ENCODE results near the gene ACCSL.

ACCSL gene

GRCh38 chr11:44006917-44007361, 40.8 kb upstream of the ACCSL start:
- Histone ChIP-seq H3K36me3 (ENCODE audit: insufficient read depth) (no peaks in the 10 kb centered on the region), H3K79me2 (ENCODE audit: insufficient read depth, low read depth) (no peaks in the 10 kb centered on the region), H2AFZ (ENCODE audit: low read depth) (no peak overlapping the region), H3K27me3 (ENCODE audit: insufficient read depth, low read depth) (no peaks in the 10 kb centered on the region), H3K4me3 (IDR thresholded peaks at IDR 0.05; ENCODE audit: insufficient read depth, low read depth, low read length) (no peak overlapping the region), H3K4me1 (ENCODE audit: low read depth, poor library complexity, severe bottlenecking) (no peaks in the 10 kb centered on the region), H3K9ac (no peak overlapping the region), H3K27ac (no peak overlapping the region), H3K4me2 (no peak overlapping the region), H4K20me1 (ENCODE audit: insufficient read depth) (no peaks in the 10 kb centered on the region)
- TF ChIP-seq CTCF (conservative IDR thresholded peaks at IDR 0.05; ENCODE audit: low read depth, low read length) = no peak

GRCh38 chr11:44007481-44008087, 40.2 kb upstream of the ACCSL start:
- TF ChIP-seq CTCF (conservative IDR thresholded peaks at IDR 0.05; ENCODE audit: low read depth, low read length) = no peak
- Histone ChIP-seq H3K4me1 (ENCODE audit: low read depth, poor library complexity, severe bottlenecking) (no peaks in the 10 kb centered on the region), H4K20me1 (ENCODE audit: insufficient read depth) (no peaks in the 10 kb centered on the region), H2AFZ (ENCODE audit: low read depth) (no peak overlapping the region), H3K27ac (no peak overlapping the region), H3K79me2 (ENCODE audit: insufficient read depth, low read depth) (no peaks in the 10 kb centered on the region), H3K36me3 (ENCODE audit: insufficient read depth) (no peaks in the 10 kb centered on the region), H3K4me3 (IDR thresholded peaks at IDR 0.05; ENCODE audit: insufficient read depth, low read depth, low read length) (no peak overlapping the region), H3K4me2 (no peak overlapping the region), H3K27me3 (ENCODE audit: insufficient read depth, low read depth) (no peaks in the 10 kb centered on the region), H3K9ac (no peak overlapping the region)

GRCh38 chr11:44008088-44008501, 39.7 kb upstream of the ACCSL start:
- Histone ChIP-seq H3K79me2 (ENCODE audit: insufficient read depth, low read depth) (no peaks in the 10 kb centered on the region), H2AFZ (ENCODE audit: low read depth) (no peak overlapping the region), H3K4me3 (IDR thresholded peaks at IDR 0.05; ENCODE audit: insufficient read depth, low read depth, low read length) (no peak overlapping the region), H3K27me3 (ENCODE audit: insufficient read depth, low read depth) (no peaks in the 10 kb centered on the region), H3K27ac (no peak overlapping the region), H3K9ac (no peak overlapping the region), H3K36me3 (ENCODE audit: insufficient read depth) (no peaks in the 10 kb centered on the region), H3K4me2 (no peak overlapping the region), H3K4me1 (ENCODE audit: low read depth, poor library complexity, severe bottlenecking) (no peaks in the 10 kb centered on the region), H4K20me1 (ENCODE audit: insufficient read depth) (no peaks in the 10 kb centered on the region)
- no peak for TF ChIP-seq CTCF (conservative IDR thresholded peaks at IDR 0.05; ENCODE audit: low read depth, low read length)

- H3K27ac ChIP-seq = no peak overlapping the region
These were observed 39.1 kb upstream of the ACCSL start for GRCh38 chr11:44008698-44009097.

More at GRCh38 chr11:44008698-44009097, 39.1 kb upstream of the ACCSL start:
- Histone ChIP-seq H3K36me3 (ENCODE audit: insufficient read depth) (no peaks in the 10 kb centered on the region), H3K79me2 (ENCODE audit: insufficient read depth, low read depth) (no peaks in the 10 kb centered on the region), H3K4me2 (no peak overlapping the region), H2AFZ (ENCODE audit: low read depth) (no peak overlapping the region), H4K20me1 (ENCODE audit: insufficient read depth) (no peaks in the 10 kb centered on the region), H3K9ac (no peak overlapping the region), H3K4me3 (IDR thresholded peaks at IDR 0.05; ENCODE audit: insufficient read depth, low read depth, low read length) (no peak overlapping the region), H3K27me3 (ENCODE audit: insufficient read depth, low read depth) (no peaks in the 10 kb centered on the region), H3K4me1 (ENCODE audit: low read depth, poor library complexity, severe bottlenecking) (no peaks in the 10 kb centered on the region)
- no peak for TF ChIP-seq CTCF (conservative IDR thresholded peaks at IDR 0.05; ENCODE audit: low read depth, low read length)
